GM21381 (cell line): ENCODE measurements around the gene PSG11.
"Not testable (repeated sequence)": the region's sequence is repeated elsewhere in the genome, so short reads cannot be mapped to it uniquely, and the experiment has no call there.

Experiments
- ATAC-seq: cut with Tn5 transposase; IDR thresholded peaks from one replicate; pipeline ENCODE4 v1.9.1; 2021; ENCODE audit warnings: mild to moderate bottlenecking, moderate library complexity; ENCODE audit not compliant: unreplicated experiment

Gene PSG11

DNA sequence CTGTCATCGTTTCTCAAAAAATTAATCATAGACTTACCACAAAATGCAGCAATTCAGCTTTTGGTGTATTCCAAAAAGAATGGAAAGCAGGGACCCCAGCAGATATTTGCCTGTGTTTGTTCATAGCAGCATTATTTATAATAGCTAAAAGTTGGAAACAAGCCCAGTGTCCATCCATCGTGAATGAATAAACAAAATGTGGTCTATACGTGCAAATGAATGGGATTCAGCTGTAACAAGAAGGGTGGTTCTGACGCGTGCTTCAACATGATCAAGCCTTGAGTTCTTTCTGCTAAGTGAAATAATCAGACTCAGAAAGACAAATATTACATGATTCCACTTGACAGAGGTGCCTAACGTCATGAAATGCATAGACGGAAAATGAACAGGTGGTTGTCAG, 36.4 kb downstream of the PSG11 start:
- no peak for ATAC-seq

DNA sequence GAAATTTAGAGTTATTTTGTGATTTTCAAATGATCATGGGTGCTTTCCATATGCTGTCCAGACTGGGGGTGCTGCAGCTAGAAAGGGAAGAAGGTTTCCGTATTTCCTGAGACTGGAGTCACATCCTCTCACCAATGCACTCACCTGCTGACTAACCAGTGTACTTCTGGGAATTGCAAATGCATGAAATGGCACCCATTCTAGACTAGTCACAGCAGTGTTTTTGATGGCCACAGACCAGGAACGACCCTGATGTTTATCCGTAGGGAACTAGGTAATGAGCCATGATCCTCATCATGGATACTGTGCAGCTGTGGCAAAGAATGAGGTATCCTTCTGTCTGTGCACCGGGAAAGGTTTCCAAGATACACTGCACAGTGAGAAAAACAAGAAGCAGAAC, 37.1 kb downstream of the PSG11 start:
- not testable (repeated sequence) for ATAC-seq

DNA sequence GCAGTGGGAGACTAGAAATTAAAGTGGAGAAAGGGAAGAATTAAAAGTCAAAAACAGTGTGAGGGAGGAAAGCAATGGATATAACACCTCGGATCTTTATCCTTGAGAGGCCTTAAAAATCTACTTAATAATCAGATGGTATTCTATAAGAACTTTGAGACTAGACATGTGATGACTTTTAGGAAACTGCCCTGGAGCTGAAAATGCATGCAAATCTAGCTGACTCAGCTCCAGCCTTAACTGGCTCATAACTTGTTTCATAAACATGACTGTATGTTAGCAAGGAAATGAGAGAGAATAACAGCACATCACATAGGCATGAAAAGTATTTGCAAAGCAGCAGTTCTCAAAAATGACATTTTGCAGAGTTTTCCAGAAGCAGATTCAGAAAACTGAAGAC, 38.1 kb downstream of the PSG11 start:
- not testable (repeated sequence) for ATAC-seq

DNA sequence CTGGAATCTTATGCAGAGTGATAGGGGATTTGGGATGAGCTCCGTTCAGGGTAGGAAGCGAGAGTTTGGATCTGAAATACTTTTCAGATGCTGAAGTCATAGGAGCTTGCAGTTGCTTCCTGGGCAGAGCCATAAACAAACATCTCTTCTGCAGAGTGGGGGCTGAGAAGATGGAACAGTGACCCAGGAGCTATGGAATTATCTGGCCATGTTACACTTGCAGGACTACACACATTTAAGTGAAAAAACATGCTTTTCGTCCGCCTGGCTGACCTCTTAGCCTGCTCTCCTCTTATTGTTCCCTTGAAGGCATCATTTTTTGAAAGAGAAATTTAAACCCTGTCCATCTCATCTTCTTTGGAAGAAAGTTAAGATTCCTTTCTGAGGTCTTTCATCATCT, 40.7 kb downstream of the PSG11 start:
- ATAC-seq = no peak

DNA sequence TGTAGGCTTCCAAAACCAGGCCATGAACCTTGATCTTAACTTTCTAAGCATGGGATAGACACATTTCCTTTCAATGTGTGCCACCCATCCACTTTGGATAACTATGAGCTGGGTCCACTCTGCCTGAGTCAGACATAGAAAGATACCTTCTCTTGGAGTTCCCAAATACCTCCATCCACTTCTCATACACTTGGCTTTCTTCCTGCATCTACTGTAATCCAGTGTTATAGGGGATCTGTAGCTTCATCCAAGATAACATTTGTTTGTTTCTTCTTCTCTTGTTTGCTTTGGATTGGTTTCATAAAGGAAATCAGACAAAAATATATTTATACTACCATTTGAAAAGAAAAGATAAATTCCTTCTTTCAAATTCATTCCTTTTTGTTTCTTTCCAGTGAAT, 44.2 kb downstream of the PSG11 start:
- ATAC-seq = not testable (repeated sequence)

DNA sequence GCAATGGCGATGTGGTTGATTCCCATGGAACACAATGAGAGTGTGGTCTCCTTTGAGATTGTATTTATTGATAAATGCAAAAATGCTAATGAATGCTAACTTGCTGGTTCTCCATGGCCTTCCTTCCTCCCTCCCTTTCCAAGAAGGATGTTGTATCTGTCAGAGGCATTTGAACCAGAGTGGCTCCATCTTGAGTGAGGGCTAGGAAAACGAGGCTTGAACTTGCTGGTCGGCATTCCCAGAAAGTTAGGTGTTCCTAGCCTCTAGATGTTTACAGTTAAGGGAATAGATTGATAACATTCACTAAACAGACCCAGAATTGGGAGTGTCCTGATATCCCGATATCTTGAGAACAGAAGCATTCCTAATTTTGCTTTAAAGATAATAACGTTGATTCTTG, 54.8 kb downstream of the PSG11 start:
- not testable (repeated sequence) for ATAC-seq

DNA sequence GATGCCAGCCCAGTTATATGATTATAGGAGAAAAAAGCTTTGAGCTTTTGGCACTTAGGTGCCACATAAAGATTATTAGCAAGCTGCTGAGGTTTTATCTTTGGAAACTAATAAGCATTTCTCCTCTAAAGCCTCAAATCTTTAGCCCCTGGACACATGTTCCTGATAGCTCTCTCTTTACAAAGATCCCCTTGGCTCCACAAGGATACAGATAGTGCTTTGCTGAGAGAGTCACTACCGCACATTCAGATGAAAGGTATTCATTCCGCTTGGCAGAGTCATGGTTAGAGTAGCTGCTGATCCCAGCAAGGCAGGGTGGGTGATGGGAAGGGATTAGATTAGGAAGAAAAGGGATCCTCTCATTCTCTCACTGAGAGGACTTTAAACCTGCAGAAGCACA, 61.1 kb downstream of the PSG11 start:
- ATAC-seq = no peak

DNA sequence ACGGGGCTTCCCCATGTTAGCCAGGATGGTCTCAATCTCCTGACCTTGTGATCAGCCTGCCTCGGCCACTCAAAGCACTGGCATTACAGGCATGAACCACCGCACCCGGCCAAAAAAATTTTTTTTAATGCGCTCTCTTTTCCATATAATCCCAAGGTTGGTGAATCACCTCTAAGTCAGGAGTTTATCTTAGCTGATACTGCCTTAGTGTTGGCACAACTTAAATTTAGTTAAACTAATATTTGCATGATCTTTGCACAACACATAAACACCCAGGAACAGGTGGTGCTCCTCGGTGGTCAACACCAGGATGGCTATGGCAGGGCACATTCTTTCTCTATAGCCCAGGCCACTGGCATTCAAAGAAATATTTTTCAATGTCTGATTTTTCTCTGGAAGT, 65.2 kb downstream of the PSG11 start:
- no peak for ATAC-seq
